OCI-LY3 (cell line): ENCODE data around the gene ITFG1.

ENCODE experiments used
- H2AFZ ChIP-seq: fragments of 200-600, 300-600 bp; shearing (Covaris generic); 2 replicates; pipeline ENCODE4 v1.6.0; 2014; ENCODE audit warnings: antibody characterized with exemption, low read depth, low read length
- H3K27ac ChIP-seq: fragments of 200-600, 300-600 bp; sonication (generic); 2 replicates; pipeline ENCODE4 v1.5.1; 2014; ENCODE audit warnings: mild to moderate bottlenecking, low read length, moderate library complexity, mixed read lengths
- H3K27me3 ChIP-seq: fragments of 200-600, 300-600 bp; sonication (generic); 2 replicates; pipeline ENCODE4 v1.6.1; 2014; ENCODE audit warnings: low read depth, low read length, mixed read lengths
- H3K36me3 ChIP-seq: fragments of 200-600, 300-600 bp; sonication (generic); replicated peaks from 2 replicates; pipeline ENCODE3; 2014; ENCODE audit warnings: low read depth, low read length, mixed read lengths
- H3K4me1 ChIP-seq: fragments of 300-600, 200-600 bp; sonication (generic); 2 replicates; pipeline ENCODE4 v1.6.1; 2014; ENCODE audit warnings: low read length, mixed read lengths
- H3K4me2 ChIP-seq: fragments of 200-600, 300-600 bp; sonication (generic); 2 replicates; pipeline ENCODE4 v1.6.1; 2014; ENCODE audit warnings: low read length, mixed read lengths
- H3K4me3 ChIP-seq: fragments of 300-600, 200-600 bp; sonication (generic); 2 replicates; pipeline ENCODE4 v1.5.1; 2014; ENCODE audit warnings: antibody characterized with exemption, mild to moderate bottlenecking, low read length, moderate library complexity
- H3K79me2 ChIP-seq: fragments of 300-600, 200-600 bp; shearing (Covaris generic); 2 replicates; pipeline ENCODE4 v1.6.1; 2014; ENCODE audit warnings: mild to moderate bottlenecking, low read length, mixed read lengths
- H3K9ac ChIP-seq: fragments of 300-600, 200-600 bp; shearing (Covaris generic); 2 replicates; pipeline ENCODE4 v1.6.0; 2014; ENCODE audit warnings: mild to moderate bottlenecking, low read length, moderate library complexity
- H3K9me3 ChIP-seq: fragments of 200-600, 300-600 bp; shearing (Covaris generic); 2 replicates; pipeline ENCODE4 v1.6.1; 2014; ENCODE audit warnings: low read length, mixed read lengths; ENCODE audit not compliant: insufficient read depth
- H4K20me1 ChIP-seq: fragments of 200-600, 300-600 bp; sonication (generic); 2 replicates; pipeline ENCODE4 v1.6.1; 2016; ENCODE audit warnings: low read length, mixed read lengths; ENCODE audit not compliant: insufficient read depth
- CTCF ChIP-seq: fragments of 200-600, 300-600 bp; sonication (generic); IDR thresholded peaks from 2 replicates; pipeline ENCODE4 v1.5.1; 2014; ENCODE audit warnings: antibody characterized with exemption, low read length, low read depth
- EZH2phosphoT487 ChIP-seq: fragments of 200-600 bp; shearing (Covaris generic); IDR thresholded peaks from 2 replicates; pipeline ENCODE4 v1.6.1; 2018; ENCODE audit warnings: antibody characterized with exemption, mixed run types, low read depth

Gene ITFG1

GRCh38 chr16:47127541-47127940, 333.3 kb downstream of the ITFG1 start:
- Histone ChIP-seq H3K9me3 (no peaks in the 10 kb centered on the region), H3K4me3 (no peak overlapping the region), H3K36me3 (no peaks in the 10 kb centered on the region), H3K4me1 (peaks cover 6% of the 10 kb centered on the region; the same call in 1 of the 2 replicates), H3K4me2 (no peak overlapping the region), H3K9ac (no peak overlapping the region), H3K27me3 (0 out of 2 replicates have a peak, but pooled peaks cover 5% of the 10 kb centered on the region), H4K20me1 (no peaks in the 10 kb centered on the region), H2AFZ (no peak overlapping the region), H3K27ac (no peak overlapping the region), H3K79me2 (no peaks in the 10 kb centered on the region)
- TF ChIP-seq EZH2phosphoT487 (no peak), CTCF (no peak)

GRCh38 chr16:47125757-47126156, 335.1 kb downstream of the ITFG1 start:
- H3K9ac ChIP-seq = no peak overlapping the region

GRCh38 chr16:47113130-47113529, 347.7 kb downstream of the ITFG1 start:
- no peaks in the 10 kb centered on the region for H4K20me1 ChIP-seq
- no peak overlapping the region for H3K27ac ChIP-seq
- H3K36me3 ChIP-seq = no peaks in the 10 kb centered on the region
- TF ChIP-seq EZH2phosphoT487 (no peak), CTCF (no peak)
- H3K9me3 ChIP-seq = no peaks in the 10 kb centered on the region
- H3K27me3 ChIP-seq = no peaks in the 10 kb centered on the region; the same call in 1 of the 2 replicates
- no peak overlapping the region for H3K9ac ChIP-seq
- no peak overlapping the region for H3K4me2 ChIP-seq
- no peak overlapping the region for H3K4me3 ChIP-seq
- H3K4me1 ChIP-seq = peaks cover 16% of the 10 kb centered on the region
- no peak overlapping the region for H2AFZ ChIP-seq
- no peaks in the 10 kb centered on the region for H3K79me2 ChIP-seq

More at GRCh38 chr16:47125757-47126156, 335.1 kb downstream of the ITFG1 start:
- 0 out of 2 replicates have a peak, but pooled peaks cover 12% of the 10 kb centered on the region for H3K27me3 ChIP-seq
- no peak overlapping the region for H3K4me3 ChIP-seq
- no peaks in the 10 kb centered on the region for H3K79me2 ChIP-seq
- H2AFZ ChIP-seq = no peak overlapping the region
- H3K4me2 ChIP-seq = peak overlapping the region; percentile 19; the same call in 1 of the 2 replicates
- no peaks in the 10 kb centered on the region for H3K9me3 ChIP-seq
- H4K20me1 ChIP-seq = no peaks in the 10 kb centered on the region
- no peaks in the 10 kb centered on the region for H3K36me3 ChIP-seq
- H3K27ac ChIP-seq = no peak overlapping the region
- H3K4me1 ChIP-seq = peaks cover 6% of the 10 kb centered on the region; the same call in 1 of the 2 replicates
- no peak for TF ChIP-seq CTCF

GRCh38 chr16:47110939-47111338, 349.9 kb downstream of the ITFG1 start:
- no peak overlapping the region for H3K4me2 ChIP-seq
- H3K27me3 ChIP-seq = no peaks in the 10 kb centered on the region; the same call in none of the 2 replicates
- no peak; the same call in 1 of the 2 replicates for TF ChIP-seq CTCF
- TF ChIP-seq EZH2phosphoT487 = no peak
- H3K79me2 ChIP-seq = no peaks in the 10 kb centered on the region
- H4K20me1 ChIP-seq = no peaks in the 10 kb centered on the region
- H3K9ac ChIP-seq = no peak overlapping the region
- H3K27ac ChIP-seq = no peak overlapping the region
- H3K9me3 ChIP-seq = no peaks in the 10 kb centered on the region
- no peak overlapping the region for H3K4me3 ChIP-seq
- no peak overlapping the region for H2AFZ ChIP-seq
- no peaks in the 10 kb centered on the region for H3K36me3 ChIP-seq
- peaks cover 21% of the 10 kb centered on the region for H3K4me1 ChIP-seq
